GM12801 (cell line): Measurements from ENCODE around the gene LRRC57.

Experiments
- CTCF ChIP-seq: IDR thresholded peaks from one replicate; pipeline ENCODE4 v1.5.1; 2011; ENCODE audit warnings: control low read depth; ENCODE audit not compliant: insufficient read length; ENCODE audit errors: extremely low read depth

LRRC57 gene

GRCh38 chr15:42575188-42576039 is 26.8 kb upstream of the LRRC57 start, which contains the start of gene STARD9:
Gene STARD9, plus strand, starts transcription at chr15:42575606. Its CDS starts 110 bp downstream, at chr15:42575716.
- no peak for TF ChIP-seq CTCF

DNA sequence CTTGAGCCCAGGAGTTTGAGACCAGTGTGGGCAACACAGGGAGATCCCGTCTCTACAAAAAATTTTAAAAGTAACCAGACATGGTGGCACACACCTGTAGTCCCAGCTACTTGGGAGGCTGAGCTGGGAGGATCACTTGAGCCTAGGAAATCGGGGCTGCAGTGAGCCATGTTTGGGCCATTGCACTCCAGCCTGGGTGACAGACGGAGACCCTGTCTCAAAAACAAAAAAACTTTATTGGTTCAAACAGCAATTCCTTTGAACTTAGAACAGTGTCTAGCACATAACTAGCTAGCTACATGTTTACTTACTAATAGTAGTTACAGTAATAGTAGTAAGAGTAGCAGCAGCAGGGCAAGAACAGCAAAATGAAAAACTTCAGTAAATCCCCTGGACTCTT is 10.1 kb upstream of the LRRC57 start:
- no peak for TF ChIP-seq CTCF

DNA sequence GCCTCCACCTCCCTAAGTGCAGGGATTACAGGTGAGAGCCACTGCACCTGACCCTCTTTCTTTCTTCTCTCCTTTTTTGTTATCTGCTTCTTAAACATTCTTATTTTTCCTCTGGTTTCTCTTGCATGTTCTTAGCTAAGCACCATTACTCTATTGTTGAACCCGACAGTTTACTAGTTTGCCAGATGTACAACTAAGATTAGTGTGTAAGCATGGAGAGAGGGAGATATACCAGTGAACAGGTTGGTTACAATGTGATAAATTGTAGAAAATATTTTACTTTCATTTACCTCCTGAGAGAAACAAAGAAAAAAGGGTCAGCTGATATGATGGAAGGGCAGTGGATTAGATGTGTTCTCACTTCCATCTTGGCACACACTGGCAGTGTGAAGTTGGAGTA is 5.0 kb upstream of the LRRC57 start:
- TF ChIP-seq CTCF: no peak

DNA sequence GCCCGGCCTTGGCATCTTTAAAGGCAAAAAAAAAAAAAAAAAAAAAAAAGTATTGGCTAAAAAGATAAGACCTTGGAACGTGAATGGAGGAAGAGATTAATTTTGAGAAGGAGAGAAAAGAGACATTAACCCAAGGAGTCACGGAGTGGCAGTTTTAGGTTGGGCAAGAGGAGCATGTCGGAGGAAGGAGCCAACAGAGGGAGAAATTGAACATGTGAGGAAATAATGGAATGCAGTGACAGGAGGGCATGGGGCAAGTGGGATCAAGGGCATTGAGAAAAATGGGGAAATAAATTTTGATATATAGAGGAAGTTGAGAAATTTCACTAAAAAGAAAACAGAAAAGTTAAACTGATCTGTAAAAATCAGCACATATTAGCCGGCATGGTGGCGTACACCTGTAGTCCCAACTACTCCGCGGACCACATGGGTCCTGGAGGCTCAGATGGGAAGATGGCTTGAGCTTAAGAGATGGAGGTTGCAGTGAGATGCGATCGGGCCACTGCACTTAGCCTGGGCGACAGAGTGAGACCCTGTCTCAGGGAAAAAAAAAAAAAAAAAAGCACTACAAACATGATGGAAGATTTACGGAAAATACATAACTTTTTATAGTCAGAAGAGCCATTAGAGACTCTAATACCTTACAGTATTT is 1.3 kb upstream of the LRRC57 start:
- no peak for TF ChIP-seq CTCF

- no peak for TF ChIP-seq CTCF
These were observed 469 bp upstream of the LRRC57 start for GRCh38 chr15:42549032-42549491.

GRCh38 chr15:42547918-42548248 is 710 bp downstream of the LRRC57 start:
- TF ChIP-seq CTCF: no peak

DNA sequence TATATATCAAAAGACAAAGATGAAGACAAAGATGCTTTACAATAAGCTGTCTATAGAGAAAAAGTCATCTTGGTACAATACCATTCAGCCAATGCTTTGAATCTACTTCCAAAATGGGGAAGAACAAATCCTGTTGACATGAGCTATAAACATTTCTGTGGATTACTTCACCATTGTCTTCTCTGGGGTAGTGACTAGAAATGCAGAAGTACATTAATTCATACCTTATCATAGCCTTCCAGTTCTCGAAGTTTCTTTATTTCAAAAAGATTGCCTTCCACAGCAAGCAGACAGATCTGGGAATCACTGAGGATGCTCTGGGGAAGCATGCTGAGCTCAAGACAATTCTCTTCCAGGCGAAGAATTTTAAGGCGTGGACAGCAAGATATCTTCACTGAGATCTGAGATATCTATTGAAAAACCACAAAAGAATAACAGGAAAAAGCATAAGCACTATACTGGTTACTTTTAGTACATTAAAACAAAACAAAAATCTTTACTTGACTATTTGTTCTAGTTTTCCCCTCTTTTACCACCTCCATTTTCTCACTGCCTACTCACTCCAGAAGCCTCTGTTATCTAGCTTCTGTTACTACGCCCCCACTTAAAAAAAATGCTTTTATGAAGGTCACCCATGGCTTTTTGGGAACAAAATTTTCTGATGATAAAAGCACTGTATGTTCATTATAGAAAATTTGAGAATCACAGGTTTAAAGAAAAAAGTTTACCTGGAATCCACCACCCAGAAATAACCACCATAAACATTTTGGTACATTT is 3.6 kb downstream of the LRRC57 start:
- no peak for TF ChIP-seq CTCF
